Hypothalamus (tissue), 51 donors: ENCODE results near the gene CCL17.
A peak's percentile ranks its signal among the peaks of the same experiment; 100 is the strongest.
"Not testable (repeated sequence)": the region's sequence is repeated elsewhere in the genome, so short reads cannot be mapped to it uniquely, and the experiment has no call there.

ENCODE experiments used
- DNase-seq, 51 donors: peaks; one replicate each; lab custom pipeline; 2025; lab: John Stamatoyannopoulos, UW

Gene CCL17

DNA sequence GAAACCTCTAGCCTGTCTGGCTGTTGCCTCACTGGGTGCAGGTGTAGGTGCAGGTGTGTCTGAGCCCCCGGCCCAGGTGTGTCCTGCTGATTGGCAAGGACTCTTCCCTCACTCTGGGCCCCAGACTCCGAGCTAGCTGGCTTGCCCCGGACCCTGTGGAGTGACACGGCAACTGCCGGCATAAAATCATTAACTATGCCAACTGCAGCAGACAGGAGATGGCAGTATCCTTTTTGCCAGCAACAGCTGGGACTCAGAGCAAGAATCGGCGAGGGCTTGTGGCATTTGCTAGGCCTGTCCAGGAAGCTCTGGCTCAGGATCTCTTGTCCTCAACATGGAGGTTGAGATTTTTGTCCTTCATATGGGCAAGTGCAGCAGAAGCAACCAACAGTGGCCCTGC, 21.8 kb downstream of the CCL17 start:
- DNase-seq = no peak

DNA sequence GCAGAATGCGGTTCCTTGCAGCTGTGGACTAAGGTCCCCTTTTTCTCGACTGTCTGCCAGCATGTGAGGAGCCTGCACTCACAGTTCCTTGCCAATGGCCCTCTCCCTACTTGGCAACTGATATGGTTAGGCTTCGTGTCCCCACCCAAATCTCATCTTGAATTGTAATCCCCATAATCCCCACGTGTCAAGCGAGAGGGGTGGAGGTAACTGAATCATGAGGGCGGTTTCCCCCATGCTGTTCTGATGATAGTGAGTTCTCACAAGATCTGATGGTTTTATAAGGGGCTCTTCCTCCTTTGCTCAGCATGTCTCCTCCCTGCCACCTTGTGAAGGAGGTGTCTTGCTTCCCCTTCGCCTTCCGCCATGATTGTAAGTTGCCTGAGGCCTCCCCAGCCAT, 22.7 kb downstream of the CCL17 start:
- DNase-seq = no peak

DNA sequence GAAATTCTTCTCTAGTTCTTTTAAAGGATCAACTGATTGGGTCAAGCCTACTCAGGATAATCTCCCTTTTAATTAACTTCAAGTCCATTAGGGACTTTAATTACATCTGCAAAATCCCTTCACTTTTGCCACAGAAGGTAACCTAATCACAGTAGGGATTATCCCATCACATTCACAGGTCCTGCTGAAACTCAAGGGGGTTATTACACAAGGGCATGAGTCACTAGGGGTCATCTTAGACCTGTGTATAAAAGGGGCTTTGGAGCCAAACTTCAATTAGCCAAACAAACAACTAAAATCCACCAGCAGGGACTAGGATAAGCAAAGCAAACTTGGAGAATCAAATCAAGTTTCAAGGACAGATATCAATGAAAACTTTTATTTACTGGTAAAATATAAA, 23.3 kb downstream of the CCL17 start:
- no peak for DNase-seq

DNA sequence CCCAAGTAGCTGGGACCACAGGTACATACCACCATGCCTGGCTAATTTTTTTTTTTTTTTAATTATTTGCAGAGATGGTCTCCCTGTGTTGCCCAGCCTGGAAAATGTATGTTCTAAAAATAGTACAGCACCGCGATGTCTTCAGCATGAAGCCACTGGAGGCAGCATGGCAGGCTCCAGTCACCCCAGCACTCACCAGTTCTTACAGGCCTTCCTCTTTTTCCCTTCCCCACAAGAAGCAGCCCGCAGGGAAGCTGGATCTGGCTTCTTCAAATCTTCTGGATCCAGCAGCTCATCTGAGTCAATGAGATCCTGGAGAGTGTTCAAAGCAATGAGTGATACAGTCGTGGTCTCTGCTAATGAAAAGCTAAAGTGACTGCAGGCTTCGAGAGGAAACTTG, 26.4 kb downstream of the CCL17 start:
- DNase-seq = no peak

DNA sequence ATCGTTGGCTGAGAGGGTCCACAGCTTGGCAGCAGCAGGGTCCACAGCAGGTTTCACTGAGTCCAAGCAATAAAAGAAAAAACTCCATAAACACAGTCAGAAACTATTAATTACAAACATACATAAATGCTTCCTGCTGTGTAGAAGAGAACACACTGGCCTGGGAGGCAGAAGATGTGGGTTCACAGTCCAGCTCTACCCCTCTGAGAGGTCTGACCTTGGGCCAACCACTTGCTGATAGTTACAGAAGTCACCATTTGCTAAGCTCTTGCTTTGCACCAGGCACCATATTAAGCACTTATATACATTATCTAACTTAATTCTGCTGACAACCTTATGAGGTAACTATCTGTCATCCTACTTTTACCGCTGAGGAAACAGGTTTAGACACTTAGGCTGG, 27.9 kb downstream of the CCL17 start:
- no peak for DNase-seq

DNA sequence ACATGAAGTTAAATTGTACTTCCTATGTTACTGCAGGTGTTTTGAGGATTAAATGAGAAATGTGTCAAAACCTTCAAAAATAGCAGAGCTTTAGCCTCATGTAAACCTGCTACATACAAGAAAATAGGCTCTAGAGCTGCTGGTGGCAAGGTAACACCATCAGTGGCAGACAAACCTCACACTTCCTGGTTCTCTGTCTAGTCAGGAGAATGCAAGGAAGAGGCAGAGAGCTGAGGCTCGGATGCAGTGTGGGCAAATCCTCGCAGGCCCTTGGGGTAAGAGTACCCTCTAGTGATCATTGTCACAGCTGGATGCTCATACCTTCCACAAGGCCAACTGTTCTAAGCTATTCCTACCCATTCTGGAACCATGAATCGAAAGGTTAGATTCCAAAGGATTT, 28.4 kb downstream of the CCL17 start:
- DNase-seq = no peak

DNA sequence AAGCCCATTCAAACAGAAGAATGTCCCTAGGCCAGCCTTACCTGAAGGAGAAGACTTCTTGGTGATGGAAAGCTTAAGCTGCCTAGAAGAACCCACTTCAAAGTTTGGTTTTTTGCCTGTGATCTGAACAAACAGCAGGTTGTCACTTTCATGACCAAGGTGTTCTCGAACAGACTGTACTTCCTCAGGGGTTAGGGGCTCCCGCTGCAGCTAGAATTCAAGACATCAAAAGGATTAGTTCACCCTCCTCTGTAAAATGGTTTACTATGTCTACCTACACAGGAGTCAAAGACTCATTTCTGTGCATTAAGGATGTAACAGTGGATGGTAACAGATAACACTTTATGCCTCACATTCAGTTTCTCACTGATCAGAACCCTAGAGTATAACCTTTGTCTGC, 29.4 kb downstream of the CCL17 start:
- no peak for DNase-seq

DNA sequence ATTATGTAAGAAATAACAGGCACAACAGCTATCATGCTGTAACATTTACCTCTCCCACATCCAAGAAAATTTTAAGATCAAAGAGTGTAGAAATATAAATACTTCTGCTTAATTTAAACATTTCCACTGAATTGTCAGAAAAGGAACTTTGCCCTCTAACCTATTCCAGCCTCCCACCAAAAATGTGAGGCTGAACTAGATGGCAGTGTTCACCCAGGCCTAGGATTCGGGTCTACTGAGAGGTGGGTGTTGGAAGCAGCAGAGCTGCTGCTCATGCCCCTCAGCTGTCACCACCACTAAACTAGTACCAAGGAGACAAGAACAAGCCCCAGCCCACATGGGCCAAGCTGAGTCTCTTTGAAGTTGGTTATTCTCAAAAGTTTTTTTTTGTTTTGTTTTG, 31.3 kb downstream of the CCL17 start:
- DNase-seq = no peak

DNA sequence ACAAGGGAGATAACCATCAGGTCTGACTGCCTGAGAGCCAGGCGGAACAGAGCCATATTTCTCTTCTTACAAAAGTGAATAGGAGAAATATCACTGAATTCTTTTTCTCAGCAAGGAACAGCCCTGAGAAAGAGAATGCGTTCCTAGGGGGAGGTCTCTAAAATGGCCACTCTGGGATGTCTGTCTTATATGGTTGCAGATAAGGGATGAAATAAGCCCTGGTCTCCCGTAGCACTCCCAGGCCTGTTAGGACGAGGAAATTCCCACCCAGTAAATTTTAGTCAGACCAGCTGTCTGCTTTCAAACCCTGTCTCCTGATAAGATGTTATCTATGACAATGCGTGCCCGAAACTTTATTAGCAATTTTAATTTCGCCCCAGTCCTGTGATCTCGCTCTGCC, 35.4 kb downstream of the CCL17 start:
- DNase-seq = not testable (repeated sequence)

DNA sequence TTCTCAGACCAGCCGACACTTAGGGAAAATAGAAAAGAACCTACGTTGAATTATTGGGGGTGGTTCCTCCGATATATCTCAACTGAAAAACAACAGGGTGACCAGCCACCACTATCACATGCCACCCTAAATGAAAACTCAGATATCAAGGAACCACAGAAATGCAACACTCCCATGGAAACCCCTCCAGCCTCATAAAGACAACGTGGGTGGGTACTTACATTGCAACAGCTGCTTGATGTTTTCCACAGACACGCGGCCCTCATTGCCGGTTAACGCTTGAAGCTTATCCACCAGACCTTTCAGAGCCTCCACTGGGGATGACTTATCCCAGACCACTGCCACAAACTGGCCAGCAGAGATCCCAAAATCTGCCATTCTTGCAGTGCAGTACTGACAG, 36.0 kb downstream of the CCL17 start:
- not testable (repeated sequence) for DNase-seq

DNA sequence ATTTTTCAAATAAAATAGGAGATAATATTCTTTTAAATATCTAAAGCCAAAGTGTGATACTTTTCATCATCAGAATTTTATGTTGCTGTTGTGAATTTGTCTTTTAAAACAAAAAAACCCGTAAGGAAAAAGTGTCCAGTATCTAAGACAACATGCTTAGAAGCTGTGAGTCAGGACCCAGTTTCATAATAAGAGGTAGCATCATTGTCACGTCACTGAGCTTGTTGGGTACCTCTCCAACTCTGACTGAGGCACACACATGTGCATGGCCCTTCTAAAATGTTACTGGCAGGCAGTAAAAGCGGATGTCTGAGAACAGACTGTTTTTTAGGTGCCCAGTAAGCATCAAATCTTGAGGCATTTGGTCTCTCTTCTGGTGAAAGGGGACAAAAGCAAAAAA, 40.1 kb downstream of the CCL17 start:
- DNase-seq = no peak

DNA sequence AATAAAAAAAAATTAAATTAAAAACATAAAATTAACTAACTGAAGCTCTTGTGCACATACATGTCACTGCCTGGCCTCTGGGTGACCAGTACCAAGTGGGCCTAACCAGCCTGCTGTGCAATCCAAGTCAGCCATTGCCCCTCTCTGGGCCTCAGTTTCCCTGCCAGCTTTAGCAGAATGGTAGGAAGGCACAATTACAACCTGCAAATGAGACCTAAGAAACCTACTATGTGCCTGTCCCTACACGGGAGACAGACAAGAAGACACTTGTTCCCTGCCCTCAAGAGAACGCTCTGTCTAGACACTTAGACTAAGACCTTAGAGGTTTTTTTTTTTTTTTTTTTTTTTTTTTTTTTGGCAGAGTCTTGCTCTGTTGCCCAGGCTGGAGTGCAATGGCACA, 40.9 kb downstream of the CCL17 start:
- DNase-seq = no peak

DNA sequence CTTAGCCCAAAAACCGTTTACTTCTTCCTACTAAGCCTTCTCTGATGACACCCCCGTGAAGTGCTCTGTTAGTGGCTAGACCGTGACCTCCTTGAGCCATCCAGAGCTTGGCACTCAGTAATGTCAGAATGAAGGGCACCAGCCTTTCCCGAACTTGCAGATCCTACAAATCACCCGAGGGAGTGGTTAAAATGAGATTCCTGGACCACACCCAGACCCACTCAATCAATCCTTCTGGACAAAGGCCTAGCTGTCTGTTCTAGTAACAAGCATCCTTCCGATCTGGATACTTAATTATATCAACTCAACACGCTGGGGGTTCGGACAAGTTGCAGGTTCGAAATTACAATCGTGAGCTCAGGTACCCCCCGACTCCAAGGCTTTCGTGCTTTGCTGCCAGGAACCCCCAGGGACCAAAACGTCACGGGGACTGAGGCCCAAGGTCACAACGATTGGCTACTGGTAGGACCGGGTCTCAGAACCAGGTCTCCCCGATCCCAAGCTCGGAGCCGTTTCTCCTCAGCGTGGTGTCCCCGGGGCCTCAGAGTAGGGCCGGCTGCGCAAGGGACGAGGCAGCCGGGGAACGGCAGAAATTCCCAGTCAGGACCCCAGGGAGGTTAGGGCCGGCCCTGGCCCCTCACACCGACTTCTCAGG, 42.1 kb downstream of the CCL17 start:
- peak in 6 of 51 donors; percentile 41 to 51 (median 50) for DNase-seq

DNA sequence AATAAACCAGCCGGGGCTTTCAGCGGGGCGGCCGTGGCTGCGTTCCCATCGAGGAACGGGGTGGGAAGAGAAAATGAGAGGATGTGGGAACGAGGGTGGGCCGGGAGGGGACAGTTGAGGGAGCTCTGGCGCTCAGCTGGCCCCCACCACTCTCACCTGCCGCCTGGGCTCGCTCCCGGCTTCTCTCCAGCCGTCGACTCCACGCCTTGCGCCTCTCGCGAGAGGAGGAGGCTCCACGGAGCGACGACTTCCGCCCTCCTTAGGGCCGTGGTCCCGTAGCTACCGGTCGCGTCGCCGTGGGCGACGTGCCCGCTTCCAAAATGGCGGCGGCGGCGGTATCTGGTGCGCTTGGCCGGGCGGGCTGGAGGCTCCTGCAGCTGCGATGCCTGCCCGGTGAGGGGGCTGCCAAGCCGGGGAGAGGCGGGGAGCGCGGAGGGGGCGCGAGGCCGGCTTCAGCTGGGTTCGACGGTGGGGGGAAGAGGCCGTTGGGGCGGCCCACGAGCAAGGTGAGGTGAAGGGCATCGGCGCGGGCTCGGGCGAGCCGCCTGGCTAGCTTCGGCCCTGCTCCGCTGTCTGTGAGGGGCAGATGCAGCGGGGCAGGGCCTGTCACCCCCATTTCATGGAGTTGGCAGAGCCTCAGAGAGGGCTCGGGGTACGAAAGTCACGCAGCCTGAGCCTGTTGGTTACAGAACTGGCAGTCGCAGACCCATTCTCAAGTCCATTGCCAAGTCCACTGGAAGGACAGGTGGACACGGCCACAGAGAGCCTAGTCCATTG, 42.8 kb downstream of the CCL17 start, which contains the start of the genes CIAPIN1 and COQ9:
Gene CIAPIN1 (minus strand): TSS at position 200 of the 777 bp plus-strand sequence. CDS start 6,457 bp downstream, outside the sequence.
Gene COQ9 (plus strand): TSS at position 294 of the 777 bp plus-strand sequence. CDS start 27 bp downstream, at position 321.
- peak; percentile 22 to 93 (median 81) for DNase-seq

DNA sequence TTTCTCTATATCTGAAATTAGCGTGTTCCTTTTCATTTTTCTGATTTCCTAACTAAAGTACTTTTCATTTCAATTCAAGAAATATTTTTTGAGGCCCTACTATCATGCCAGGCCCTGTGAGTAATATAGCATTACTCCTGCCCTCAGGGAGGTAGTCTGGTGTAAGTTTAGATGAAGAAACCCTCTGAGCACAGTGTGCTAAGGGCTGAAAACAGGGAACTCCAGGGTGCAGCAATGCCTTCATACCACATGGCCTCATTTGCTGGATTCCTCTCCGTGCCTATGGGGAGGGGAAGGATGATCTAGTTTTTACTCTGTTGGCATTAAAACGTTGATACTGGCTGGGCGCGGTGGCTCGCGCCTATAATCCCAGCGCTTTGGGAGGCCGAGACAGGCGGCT, 47.5 kb downstream of the CCL17 start:
- no peak for DNase-seq

DNA sequence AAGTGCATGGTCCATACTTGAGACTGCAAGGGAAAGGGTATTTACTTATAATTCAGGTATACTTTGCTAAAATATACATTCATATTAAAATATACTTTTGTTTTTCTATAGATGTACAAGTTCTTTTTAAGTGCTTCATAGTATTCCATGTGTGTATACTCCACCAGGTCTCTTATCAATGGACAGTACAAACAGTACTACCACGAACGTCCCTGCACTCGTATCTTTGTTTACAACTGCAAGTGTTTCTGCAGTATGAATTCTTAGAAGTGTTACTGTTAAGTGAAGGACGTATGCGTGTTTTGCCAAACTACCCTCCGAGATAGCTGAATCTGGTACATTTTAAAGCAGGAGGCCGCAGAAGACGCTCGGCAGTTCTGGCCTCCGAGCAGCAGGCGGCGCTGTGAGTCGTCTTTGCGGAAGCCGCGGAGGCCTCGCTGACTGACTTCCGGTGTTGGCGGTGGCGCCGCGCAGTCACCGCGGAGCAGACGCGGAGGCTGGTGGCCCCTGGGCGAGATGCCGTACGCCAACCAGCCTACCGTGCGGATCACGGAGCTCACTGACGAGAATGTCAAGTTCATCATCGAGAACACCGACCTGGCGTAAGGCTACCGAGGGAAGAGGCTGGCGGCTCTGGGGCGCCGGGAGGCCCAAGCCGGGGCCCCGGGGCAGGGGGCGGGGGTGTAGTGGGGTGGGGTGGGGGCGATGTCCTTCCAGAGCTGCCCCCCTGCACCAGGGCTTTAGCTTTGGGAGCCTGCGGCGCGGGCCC, 57.8 kb downstream of the CCL17 start, which contains the start of gene POLR2C:
Gene POLR2C (plus strand): TSS at position 471 of the 769 bp plus-strand sequence. CDS start 46 bp downstream, at position 517.
- DNase-seq = peak in 49 of 51 donors; percentile 15 to 87 (median 70)

DNA sequence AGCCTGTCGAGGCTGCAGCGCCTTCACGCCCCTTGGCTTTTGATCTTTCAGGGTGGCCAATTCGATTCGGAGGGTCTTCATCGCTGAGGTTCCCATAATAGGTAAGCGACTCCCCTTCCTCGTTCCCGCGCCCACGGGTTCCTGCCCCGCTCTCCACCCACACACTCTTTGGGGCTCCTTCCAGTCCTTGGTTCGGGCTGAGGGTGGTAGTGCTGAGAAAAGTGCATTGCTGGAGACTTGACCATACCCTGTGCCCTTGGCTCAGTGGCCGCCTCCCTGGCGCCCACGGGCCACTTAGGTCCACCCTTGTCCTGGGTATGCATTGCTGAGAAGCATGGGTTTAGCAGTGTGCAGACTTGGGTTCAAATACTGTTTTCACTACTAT, 58.4 kb downstream of the CCL17 start:
- no peak for DNase-seq

DNA sequence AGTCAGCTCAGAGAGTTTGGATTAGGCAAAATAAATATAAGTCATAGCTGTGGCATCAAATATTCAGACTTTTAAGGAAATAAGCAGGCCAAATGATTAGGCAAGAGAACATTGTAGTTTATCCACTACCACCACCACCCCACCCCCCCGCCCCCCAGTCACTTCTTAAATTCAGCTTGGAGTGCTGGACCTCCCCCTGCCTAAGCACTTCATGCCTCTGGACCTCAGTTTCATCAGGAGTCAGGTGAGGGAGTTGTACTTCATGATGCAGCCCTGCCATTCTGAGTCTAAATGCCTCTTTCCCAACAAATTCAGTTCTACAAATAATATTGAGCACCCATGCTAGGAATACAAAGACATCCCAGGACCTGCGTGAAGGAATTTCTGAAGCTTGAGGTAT, 60.0 kb downstream of the CCL17 start:
- DNase-seq = no peak
